ENCODE data around the gene ULK2. TPM values are rescaled to one million over a fixed set of nuclear protein-coding genes. Genes with fewer than 3 reads are reported as not detected.

Gene ULK2
- total RNA-seq, 1 donor from 2014 or later, result 15.7 TPM

DNA sequence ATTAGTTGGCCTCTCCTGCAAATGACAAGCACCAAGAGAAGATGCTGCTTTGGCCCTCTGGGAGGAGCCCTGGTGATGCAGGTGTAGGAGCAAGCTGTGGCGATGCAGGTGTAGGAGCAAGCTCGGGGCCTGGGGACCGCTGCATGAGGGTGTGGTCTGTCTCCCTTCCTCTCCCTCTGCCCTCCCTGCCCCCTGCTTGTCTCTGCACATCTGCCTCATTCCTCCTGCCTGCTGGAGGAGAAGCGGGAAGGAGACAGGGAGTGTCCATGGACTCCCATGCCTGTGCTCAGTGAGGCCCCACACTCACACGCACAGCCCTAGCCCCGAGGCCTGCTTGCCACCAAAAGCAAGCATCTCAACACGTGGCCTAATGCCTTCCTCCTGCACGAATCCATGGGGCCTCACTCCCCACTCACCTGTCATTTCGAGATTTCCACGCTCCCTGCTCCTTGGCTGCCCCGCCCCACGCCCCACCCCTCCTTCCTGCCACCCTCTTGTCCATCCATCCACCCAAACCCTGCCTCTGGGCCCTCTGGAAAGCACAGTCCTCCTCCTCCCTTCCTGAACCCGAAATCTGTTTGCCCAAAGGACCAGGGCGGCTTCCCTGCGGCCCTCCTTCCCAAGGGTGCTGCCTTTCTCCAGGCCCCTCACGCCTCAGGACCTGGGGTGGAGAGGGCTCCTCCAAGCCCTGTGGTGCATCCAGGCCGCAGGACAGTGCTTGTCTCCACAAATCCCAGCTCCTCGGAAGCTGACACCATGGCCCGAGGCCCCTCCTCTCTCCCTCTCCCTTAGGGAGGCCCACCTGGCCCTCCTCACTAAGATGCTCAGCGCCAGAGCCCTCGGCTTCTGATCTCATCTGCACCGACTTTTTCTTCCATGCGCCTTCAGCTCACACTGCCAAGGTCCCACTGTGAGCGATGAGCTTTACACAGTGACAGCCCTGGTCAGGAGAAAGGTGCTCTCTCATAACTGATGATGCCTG lies 107.9 kb downstream of the ULK2 start:
- DNase-seq (ENCODE audit: low spot score), result no peak
- Mint-ChIP-seq H3K9me3 (ENCODE audit: unreplicated experiment) (no peaks in the 10 kb centered on the region), H3K4me3 (ENCODE audit: unreplicated experiment) (no peak overlapping the region), H3K27ac (ENCODE audit: unreplicated experiment) (no peak overlapping the region), H3K4me1 (ENCODE audit: unreplicated experiment) (peaks cover 8% of the 10 kb centered on the region), H3K27me3 (ENCODE audit: unreplicated experiment) (peaks cover 6% of the 10 kb centered on the region), H3K36me3 (ENCODE audit: low read depth, unreplicated experiment) (no peaks in the 10 kb centered on the region)
- TF ChIP-seq, protein P1, sequence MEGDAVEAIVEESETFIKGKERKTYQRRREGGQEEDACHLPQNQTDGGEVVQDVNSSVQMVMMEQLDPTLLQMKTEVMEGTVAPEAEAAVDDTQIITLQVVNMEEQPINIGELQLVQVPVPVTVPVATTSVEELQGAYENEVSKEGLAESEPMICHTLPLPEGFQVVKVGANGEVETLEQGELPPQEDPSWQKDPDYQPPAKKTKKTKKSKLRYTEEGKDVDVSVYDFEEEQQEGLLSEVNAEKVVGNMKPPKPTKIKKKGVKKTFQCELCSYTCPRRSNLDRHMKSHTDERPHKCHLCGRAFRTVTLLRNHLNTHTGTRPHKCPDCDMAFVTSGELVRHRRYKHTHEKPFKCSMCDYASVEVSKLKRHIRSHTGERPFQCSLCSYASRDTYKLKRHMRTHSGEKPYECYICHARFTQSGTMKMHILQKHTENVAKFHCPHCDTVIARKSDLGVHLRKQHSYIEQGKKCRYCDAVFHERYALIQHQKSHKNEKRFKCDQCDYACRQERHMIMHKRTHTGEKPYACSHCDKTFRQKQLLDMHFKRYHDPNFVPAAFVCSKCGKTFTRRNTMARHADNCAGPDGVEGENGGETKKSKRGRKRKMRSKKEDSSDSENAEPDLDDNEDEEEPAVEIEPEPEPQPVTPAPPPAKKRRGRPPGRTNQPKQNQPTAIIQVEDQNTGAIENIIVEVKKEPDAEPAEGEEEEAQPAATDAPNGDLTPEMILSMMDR (IDR thresholded peaks at IDR 0.05; ENCODE audit: unreplicated experiment), result no peak

DNA sequence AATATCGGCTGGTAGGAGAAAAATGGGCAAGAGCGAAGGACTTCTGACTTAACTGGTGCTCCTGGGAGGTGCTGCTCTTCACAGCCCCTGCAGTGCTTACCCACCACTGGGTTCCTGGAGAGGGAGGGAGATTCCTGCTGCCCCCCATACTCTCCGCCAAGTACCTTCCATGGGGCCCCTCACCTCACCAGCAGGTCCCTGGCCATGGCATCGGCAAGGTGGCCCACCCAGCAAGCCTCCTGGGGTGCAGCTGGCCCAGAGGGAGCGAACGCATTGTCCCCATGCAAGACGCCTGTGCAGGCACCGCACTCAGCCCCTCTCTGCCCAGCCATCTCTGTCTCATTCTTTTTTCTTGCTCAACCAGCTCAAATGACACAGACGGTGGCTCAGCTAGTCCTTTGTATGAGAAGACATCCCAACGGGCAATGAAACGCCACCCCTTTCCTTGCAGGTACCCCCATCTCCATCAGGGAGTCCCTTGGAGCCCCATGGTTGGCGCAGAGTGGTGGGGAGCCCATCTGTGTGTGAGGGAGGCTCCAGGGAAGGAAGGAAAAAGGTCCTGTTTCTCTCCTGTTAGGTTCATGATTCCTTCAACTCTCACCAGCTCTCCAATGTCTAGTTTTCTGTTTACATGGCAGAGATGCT lies 110.1 kb downstream of the ULK2 start:
- peaks cover 8% of the 10 kb centered on the region for H3K4me1 Mint-ChIP-seq (ENCODE audit: unreplicated experiment)
- peaks cover 8% of the 10 kb centered on the region for H3K27me3 Mint-ChIP-seq (ENCODE audit: unreplicated experiment)
- no peak overlapping the region for H3K4me3 Mint-ChIP-seq (ENCODE audit: unreplicated experiment)
- H3K9me3 Mint-ChIP-seq (ENCODE audit: unreplicated experiment), result no peaks in the 10 kb centered on the region
- no peak for DNase-seq (ENCODE audit: low spot score)
- no peaks in the 10 kb centered on the region for H3K36me3 Mint-ChIP-seq (ENCODE audit: low read depth, unreplicated experiment)
- no peak overlapping the region for H3K27ac Mint-ChIP-seq (ENCODE audit: unreplicated experiment)
- TF ChIP-seq, protein P1 (IDR thresholded peaks at IDR 0.05; ENCODE audit: unreplicated experiment), result no peak

DNA sequence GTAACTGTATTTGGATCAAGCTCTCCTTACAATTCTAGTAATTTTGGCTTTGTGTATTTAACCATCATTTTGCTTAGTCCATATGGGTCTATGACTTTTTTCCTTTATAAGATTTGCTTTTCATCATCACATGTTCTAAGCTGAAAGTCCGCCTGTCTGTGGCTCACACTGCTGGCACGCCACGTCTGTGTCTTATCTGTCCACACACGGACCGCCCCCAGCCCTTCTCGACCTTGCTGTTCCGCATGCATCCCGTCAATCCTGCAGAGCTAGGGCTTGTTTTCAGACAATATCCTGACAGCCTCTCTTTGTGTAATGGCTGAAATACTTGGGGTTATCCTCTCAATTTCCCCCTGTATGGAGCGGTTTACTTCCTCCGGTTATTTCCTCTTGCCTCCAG lies 111.2 kb downstream of the ULK2 start:
- Mint-ChIP-seq H3K36me3 (ENCODE audit: low read depth, unreplicated experiment) (no peaks in the 10 kb centered on the region), H3K27me3 (ENCODE audit: unreplicated experiment) (peaks cover 8% of the 10 kb centered on the region), H3K4me1 (ENCODE audit: unreplicated experiment) (peaks cover 8% of the 10 kb centered on the region), H3K4me3 (ENCODE audit: unreplicated experiment) (no peak overlapping the region), H3K9me3 (ENCODE audit: unreplicated experiment) (no peaks in the 10 kb centered on the region), H3K27ac (ENCODE audit: unreplicated experiment) (no peak overlapping the region)
- DNase-seq (ENCODE audit: low spot score), result no peak
- TF ChIP-seq, protein P1 (IDR thresholded peaks at IDR 0.05; ENCODE audit: unreplicated experiment), result no peak

DNA sequence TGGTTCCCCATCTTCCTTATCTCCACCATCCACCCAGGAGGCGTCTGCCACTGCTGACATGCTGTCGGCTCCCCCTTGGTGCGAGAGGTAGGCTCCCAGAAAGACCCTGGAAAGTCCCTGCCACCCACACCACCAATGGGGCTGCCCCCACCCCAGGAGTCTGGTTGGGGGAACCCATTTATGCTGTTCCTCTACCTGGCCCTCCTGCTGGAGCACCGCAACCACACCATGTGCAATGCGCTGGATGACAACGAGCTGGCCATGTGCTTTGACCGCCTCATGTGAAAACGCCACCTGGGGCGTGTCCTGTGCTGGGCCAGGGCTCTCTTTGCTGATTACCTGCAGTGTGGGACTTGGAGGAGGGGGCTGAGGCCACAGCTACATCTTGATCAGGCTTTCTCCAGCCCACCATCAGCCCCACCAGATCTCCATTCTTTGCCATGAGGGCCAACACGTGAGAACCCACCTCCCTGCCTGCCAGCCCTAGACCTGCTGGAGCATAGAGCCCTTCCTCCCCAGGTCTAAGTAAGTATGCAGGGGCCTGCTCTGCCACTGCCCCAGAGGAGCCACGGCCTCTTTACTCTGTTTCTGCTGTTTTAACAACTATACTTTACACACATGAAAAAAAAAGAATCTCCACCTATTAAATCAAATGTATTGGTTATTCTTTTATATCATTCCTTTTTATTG lies 111.8 kb downstream of the ULK2 start:
- Mint-ChIP-seq H3K27ac (ENCODE audit: unreplicated experiment) (no peak overlapping the region), H3K4me3 (ENCODE audit: unreplicated experiment) (no peak overlapping the region), H3K9me3 (ENCODE audit: unreplicated experiment) (no peaks in the 10 kb centered on the region), H3K36me3 (ENCODE audit: low read depth, unreplicated experiment) (peaks cover 3% of the 10 kb centered on the region), H3K27me3 (ENCODE audit: unreplicated experiment) (peaks cover 11% of the 10 kb centered on the region), H3K4me1 (ENCODE audit: unreplicated experiment) (peaks cover 8% of the 10 kb centered on the region)
- no peak for DNase-seq (ENCODE audit: low spot score)
- TF ChIP-seq, protein P1 (IDR thresholded peaks at IDR 0.05; ENCODE audit: unreplicated experiment), result no peak

Measured in endothelial cell (in vitro differentiated cells).